C4-2B (cell line): ENCODE measurements around the gene GLIPR1.
"Not testable (repeated sequence)": the region's sequence is repeated elsewhere in the genome, so short reads cannot be mapped to it uniquely, and the experiment has no call there.

ENCODE experiments used
- CTCF ChIP-seq: fragments of 450-650 bp; conservative IDR thresholded peaks from 2 replicates; pipeline ENCODE4 v1.5.1; 2017; ENCODE audit warnings: mild to moderate bottlenecking
- ZFX ChIP-seq: fragments of 450-650 bp; IDR thresholded peaks from 2 replicates; pipeline ENCODE4 v1.6.1; 2017

DNA sequence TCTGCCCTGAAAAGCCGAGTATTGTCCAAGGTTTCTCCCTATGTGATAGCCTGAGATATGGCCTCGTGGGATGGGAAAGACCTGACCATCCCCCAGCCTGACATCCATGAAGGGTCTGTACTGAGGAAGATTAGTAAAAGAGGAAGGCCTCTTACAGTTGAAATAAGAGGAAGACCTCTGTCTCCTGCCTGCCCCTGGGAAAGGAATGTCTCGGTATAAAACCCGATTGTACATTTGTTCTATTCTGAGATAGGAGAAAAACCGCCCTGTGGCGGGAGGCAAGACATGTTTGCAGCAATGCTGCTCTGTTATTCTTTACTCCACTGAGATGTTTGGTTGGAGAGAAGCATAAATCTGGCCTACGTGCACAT is 35.4 kb upstream of the GLIPR1 start:
- not testable (repeated sequence) for TF ChIP-seq CTCF, ZFX
